ENCODE measurements around the gene CCDC28B.

DNA sequence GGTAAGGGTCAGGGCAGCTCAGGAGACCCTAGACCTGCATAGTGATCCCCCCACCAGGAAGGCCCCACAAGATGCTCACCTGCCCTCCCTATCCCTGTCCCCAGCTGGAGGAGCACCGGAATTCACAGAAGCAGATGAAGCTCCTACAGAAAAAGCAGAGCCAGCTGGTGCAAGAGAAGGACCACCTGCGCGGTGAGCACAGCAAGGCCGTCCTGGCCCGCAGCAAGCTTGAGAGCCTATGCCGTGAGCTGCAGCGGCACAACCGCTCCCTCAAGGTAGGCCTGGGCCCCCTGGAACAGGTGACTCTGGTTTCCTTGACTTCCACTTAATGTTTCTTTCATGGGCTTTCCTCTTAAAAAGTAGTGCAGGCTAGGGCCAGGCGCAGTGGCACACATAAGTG, 12.5 kb upstream of the CCDC28B start:
- TF ChIP-seq POLR2A (IDR thresholded peaks at IDR 0.05; ENCODE audit: low read length) (no peak), GATA1 (IDR thresholded peaks at IDR 0.05; ENCODE audit: low read depth, low read length) (no peak)
